OCI-LY7 (cell line): ENCODE measurements around the gene SETDB2.

Source experiments
- EZH2phosphoT487 ChIP-seq: fragments of 200-600 bp; sonication (generic); IDR thresholded peaks from 2 replicates; pipeline ENCODE4 v1.6.1; 2018; ENCODE audit warnings: low read depth, borderline replicate concordance, mild to moderate bottlenecking, mixed run types, antibody characterized with exemption, low read length, moderate library complexity, mixed read lengths
- TF ChIP-seq, protein P1 (sequence below): fragments of 200-600 bp; sonication (generic); conservative IDR thresholded peaks from 2 replicates; pipeline ENCODE4 v1.5.1; 2014; ENCODE audit warnings: mild to moderate bottlenecking, antibody characterized with exemption, low read length, moderate library complexity, mixed read lengths

DNA sequence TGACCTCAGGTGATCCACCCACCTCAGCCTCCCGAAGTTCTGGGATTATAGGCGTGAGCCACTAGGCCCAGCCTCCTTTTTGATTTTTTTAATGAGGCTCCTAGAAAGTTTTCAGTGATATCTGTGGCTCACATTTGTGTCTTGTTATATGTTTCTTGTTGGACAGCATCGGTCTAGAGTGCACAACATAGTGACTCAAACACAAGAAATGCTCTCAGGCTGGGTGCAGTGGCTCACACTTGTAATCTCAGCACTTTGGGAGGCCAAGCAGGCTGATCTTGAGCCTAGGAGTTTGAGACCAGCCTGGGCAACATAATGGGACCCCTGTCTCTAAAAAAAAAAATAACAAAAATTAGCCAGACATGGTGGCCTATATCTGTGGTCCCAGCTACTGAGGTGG, 59.9 kb downstream of the SETDB2 start:
- TF ChIP-seq, protein P1, sequence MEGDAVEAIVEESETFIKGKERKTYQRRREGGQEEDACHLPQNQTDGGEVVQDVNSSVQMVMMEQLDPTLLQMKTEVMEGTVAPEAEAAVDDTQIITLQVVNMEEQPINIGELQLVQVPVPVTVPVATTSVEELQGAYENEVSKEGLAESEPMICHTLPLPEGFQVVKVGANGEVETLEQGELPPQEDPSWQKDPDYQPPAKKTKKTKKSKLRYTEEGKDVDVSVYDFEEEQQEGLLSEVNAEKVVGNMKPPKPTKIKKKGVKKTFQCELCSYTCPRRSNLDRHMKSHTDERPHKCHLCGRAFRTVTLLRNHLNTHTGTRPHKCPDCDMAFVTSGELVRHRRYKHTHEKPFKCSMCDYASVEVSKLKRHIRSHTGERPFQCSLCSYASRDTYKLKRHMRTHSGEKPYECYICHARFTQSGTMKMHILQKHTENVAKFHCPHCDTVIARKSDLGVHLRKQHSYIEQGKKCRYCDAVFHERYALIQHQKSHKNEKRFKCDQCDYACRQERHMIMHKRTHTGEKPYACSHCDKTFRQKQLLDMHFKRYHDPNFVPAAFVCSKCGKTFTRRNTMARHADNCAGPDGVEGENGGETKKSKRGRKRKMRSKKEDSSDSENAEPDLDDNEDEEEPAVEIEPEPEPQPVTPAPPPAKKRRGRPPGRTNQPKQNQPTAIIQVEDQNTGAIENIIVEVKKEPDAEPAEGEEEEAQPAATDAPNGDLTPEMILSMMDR, result no peak
- no peak for TF ChIP-seq EZH2phosphoT487
